Stimulated activated CD8-positive, alpha-beta memory T cell treated with anti-CD3 and anti-CD28 coated beads, Interleukin-4, amount 100 ng/mL, for 4 hours (primary cell): ENCODE data around the gene ITGB8.
"Not testable (repeated sequence)": the region's sequence is repeated elsewhere in the genome, so short reads cannot be mapped to it uniquely, and the experiment has no call there.

Experiments used
- DNase-seq, 2 donors: peaks; one replicate each; pipeline ENCODE4 v3.0.0-alpha.2; 2020; ENCODE audit warnings: low read depth in 2 of 2, low spot score in 1 of 2

The ITGB8 gene

DNA sequence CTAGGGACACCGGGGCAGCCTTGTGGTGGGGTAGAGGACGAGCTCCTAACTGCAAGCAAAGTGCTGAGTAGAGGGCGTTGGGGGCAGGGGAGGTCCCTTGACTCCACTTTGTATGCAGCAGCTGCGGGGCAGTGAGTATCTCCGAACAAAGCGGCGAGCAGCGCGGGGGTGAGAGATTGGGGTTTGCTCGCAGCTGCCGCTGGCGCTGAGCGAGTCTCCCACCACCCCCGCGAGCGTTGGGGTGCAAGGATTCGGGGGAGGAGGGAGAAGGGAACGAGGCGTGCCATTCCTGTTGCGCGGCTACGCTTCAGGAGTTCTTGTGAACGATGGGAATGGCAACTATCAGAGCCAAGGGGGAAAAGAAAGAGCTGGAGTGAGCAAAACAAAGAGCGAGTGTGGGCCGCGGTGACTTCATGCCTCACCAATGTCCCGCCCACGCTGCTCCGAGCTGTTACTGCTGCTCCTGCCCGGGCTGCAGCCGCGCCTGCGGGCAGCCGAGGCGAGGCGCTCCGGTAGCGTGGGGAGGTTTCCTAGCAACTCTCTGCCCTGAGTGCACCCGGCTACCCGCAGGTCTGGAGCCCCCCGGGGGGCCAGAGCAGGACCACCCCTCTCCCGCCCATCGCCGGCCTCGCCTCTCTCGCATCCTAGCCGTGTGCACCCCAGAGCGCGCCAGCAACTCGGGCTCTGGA lies at the start of gene ITGB8:
Gene ITGB8, plus strand, starts transcription at position 662 of the 689 bp plus-strand sequence. CDS start 907 bp downstream, outside the sequence.
- no peak for DNase-seq

DNA sequence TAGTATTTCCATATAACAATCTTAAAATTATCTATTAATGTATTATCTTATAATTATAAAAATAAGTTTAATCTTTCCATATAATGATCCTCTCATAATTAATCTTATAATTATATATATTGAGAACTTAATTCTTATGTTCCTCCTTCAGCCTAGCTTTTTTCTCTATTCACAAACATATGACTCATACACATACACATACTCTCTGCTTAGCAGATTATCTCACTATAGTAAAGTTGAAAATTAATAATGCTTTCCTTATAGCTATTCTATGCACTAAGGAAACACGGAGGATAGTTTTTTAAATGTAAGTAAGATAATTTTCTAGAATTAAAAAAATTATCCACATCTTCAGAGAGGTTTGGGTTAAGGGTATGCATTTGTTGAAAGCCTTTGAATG lies 47.7 kb upstream of the ITGB8 start:
- DNase-seq = no peak

DNA sequence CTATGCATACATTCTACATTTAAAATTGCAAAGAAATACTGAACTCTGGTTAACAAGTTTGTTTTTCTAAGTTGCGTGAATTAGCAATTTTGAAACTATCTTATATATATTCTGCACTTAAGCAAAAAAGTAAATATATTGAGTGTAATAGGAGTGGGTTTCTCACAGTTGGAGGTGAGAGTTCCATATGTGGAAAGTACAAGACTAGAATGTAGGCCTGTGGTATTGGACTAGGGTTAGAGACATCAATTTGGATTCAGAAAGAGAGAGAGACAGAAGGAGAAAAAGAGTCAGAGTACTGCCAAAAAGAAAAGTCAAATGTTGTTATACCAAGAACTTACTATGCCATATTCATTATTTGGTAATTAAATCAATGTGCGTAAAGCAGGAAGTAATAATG lies 47.3 kb upstream of the ITGB8 start:
- no peak for DNase-seq

DNA sequence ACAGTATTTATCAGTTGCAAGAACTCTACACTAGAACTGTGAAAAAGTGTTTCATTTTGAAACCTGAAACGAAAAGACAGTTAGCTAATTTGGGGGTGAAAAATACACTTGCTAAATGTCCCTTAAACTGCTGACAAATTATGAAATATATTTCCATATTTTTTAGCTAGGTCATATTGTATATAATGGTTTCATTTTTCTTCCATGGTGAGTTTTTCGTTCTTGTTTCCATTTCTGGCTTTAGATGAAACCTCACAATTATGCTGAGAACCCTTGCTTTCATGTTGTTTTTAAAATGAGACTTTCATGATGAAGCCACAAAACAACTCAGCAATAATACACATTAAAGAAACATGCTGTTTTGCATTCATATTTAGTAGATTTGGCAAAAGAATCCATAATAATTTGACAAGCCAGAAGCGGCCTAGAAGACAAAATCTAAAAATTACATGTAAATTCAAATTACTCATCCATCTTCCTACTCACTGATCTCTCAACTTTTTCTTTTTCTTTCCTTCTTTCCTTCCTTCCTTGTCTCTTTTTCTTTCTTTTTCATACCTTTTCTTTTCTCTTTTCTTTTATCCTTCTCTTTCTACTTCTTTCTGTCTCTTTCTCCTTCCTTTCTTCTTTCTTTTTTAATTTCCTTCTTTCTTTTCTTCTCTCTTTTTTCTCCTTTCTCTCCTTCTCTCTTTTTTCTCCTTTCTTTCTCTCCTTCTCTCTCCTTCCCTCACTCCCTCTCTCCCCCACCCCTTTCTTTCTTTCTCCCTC lies 46.5 kb upstream of the ITGB8 start:
- no peak for DNase-seq

DNA sequence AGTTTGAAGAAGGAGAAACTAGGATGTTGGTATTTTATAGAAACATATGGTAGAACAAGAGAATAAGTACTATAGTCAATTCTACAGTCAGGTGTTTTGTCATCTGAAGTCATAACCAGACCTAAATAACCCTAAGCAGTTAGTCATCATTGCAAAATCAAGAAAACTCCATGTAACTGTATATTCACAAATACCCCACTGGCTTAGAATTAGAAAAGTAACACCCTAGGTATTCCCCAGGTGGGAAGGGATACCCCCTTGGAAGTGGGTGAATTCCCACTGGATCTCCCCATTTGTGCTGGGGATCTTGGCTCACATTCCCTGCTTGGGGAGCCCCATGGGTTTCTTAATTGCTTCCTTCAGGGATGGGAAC lies 45.9 kb upstream of the ITGB8 start:
- DNase-seq = no peak

DNA sequence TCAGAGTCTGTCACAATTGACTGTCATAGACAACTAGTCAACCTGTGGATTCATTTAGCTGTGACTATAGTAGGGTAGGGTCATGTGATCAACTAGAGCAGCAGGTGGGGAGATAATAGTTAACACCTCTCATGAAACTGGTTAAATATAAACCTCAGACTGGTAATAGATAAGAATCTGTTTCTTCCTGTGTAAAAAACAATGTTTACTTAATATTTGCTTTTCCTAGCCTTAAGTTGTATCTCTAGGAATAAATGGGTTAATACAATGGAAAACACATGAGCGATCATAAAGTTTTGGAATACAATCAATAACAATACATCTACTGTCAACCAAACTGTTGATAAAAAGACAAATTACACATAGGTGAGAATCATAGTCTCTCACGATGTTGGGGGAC lies 43.4 kb upstream of the ITGB8 start:
- DNase-seq = no peak

DNA sequence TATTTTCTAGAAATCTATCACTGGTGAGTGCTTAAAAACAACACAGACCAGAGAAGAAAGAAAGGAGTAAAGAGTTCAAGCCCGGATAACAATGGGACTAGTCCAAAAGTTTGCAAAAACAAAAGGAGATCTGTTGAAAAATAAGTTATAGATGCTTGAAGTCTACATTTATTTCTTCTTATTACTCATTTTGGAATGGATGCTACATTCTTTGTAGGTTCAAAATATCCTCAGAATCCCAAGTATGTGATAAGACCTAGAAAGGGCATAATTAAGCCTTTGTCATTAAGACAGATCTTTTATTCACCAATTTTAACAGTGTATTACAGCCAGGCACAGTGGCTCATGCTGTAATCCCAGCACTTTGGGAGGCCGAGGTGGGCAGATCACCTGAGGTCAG lies 42.7 kb upstream of the ITGB8 start:
- DNase-seq = no peak

DNA sequence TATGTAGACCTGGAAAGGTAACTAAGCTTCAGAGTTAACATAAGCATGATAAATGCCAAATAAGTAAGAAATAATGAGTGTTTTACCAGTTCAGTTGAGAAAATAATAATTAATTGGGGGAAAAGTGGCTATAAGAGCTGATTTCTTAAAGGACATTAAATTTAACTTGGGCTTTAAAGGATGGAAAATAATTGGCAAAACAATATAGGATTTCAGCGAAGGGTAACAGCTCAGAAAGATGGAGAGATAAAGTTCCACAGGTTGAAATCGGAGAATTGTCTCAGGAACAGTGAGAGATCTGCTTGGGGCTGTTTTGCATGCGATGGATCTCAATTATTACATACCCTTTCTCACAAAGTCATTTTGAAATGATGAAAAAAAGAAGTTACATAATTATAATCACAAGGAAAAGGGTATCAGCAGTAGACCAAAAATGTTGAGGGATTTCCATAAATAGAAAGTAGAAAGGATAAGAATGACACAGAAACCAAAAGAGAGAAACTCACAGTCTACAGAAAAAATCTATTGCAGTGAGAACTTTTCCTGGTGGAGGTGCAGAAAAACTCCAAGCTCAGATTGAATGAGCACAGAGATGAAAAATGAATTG lies 40.1 kb upstream of the ITGB8 start:
- no peak for DNase-seq

DNA sequence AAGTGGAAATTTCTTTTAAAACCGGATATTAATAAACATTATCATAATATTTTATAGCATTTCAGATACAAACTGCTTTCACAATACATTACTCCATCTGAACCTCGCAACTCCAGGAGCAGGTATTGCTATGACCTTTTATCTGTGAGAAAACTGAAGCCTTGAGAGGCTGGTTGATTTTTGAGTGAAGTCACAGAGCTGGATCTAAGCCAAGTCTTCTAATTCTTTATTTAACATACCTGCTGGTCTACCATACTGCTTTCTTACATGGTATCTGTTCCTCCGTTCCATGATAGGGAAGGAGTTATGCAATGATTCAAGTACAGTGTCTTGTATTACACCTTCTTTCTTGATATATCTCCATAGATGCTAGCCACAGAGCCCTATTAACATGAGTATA lies 37.4 kb upstream of the ITGB8 start:
- no peak for DNase-seq

DNA sequence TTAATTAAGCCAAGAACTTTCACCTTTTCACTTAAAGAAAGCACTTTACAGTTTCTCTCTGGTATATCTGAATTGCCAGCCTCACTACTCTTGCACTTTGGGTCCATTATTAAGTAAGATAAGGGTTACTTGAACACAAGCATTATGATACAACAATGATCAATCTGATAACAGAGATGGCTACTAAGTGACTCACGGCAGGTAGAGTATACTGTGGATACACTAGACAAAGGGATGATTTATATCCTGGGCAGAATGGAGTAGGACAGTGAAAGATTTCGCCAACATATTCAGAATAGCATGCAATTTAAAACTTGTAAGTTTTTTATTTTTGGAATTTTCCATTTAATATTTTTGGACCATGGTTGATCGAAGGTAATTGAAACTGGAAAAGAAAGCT lies 34.3 kb upstream of the ITGB8 start:
- DNase-seq = no peak

DNA sequence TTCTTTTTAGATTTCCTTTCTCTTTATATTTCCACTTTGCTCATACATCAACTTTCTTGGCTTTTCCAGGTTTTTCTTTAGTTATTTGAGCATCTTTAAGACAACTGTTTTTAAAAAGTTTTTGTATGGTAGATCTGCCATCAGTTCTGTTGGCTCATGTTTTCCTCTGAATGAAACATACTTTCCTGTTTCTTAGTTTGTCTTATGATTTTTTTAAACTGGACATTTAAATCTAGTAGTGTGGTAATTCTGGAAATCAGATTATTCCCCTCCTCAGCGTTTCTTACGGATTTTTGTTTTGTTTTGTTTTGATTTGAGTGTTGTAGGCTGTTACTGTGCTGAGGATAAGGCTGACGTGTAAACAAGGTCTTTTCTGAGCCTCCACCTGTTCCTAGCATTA lies 33.8 kb upstream of the ITGB8 start:
- DNase-seq = no peak

DNA sequence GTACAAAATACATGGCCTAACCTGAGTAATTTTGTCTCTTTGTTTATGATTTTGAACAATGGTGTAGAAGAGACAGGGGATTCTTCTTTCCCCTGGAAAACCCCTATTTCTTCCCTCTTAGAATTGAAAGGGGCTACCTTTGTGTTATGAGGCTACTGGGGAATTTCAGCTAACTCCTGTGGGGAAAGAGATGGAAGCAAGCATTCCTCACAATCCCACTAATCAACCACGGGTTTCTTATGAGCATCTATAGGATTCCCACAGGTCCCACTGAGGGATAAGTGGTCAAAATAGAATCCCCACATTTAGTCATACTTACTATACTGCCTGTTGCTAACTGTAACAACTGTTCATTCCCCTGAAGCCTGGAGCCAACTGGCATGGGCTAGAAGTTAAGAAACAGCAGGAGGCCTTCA lies 32.2 kb upstream of the ITGB8 start:
- DNase-seq = no peak

DNA sequence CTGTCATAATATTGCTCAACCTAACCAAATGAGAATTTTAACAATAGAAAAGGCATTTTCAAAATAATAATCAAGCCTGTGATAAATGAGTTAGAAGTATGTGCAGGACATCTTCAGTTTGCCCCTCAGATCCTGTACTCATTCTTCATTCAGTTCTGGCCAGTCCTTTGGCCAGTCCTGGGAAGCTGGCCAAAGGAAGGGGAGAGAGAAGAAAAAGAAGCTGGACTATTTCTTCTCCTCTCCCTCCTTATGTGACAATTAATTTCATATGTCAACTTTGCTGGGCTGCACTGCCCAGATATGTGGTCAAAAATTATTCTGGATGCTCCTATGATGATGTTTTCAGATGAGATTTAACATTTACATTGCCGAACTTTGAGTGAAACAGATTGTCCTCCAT lies 31.6 kb upstream of the ITGB8 start:
- no peak for DNase-seq

DNA sequence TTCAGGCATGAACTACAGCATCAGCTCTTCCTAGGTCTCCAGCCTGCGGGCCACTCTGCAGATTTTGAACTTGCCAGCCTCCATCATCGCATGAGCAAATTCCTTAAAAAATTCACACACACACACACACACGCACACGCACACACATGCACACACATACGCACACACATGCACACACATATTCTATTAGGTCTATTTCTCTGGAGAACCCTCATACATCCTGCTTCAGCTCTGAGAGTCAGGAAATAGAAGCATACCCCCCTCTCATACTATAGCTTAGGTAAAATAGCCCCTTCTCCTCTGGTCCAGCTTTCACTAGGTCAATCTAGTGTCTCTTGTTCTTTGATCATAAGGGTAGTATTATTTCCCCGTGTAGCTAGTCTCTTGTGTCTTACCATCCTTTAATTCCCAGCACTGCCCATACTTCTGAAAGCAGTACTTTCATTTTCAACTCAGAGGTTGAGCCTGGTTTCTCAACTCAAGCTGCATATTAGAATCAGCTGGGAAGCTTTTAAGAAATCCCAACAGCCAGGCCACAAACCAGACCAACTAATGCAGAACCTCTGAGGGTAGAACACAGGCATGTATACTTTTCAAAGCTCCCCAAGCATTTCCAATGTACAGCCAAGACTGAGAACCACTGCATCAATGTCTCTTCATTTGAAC lies 30.9 kb upstream of the ITGB8 start:
- no peak for DNase-seq

DNA sequence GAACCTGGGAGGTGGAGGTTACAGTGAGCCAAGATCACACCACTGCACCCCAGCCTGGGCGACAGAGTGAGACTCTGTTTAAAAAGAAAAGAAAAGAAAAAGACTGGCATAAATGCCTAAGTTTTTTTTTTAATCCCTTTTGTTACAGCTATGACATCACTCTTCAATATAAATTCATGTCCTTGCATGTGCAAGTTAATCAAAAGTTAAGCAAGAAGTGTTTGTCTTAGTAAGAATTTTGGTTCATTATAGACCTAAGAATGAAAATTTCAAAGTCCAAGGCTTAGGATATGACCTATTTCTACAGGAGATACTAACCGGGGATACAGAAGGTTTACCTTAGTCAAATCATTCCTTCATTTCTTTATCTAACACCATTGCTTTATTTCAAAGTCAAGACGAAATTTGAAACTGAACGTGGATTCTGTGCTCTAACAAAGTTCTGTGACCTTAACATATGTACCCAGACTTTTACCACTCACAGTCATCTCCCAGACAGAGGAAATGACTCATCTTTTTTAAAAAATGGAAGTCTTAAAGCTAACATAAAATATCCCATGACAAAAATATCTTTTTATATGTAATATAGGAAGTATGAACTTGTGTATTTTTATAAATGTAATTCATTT lies 29.3 kb upstream of the ITGB8 start:
- no peak for DNase-seq

DNA sequence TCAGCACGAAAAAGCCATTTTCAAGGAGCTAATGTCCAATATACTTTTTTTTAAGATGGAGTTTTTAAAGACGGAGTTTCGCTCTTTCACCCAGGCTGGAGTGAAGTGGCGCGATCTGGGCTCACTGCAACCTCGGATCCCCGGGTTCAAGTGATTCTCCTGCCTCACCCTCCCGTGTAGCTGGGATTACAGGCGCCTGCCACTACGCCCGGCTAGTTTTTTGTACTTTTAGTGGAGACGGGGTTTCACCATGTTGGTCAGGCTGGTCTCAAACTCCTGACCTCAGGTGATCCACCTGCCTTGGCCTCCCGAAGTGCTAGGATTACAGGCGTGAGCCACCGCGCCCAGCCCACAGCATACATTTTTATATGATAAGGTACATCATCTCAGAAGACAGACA lies 28.4 kb upstream of the ITGB8 start:
- DNase-seq = not testable (repeated sequence)

DNA sequence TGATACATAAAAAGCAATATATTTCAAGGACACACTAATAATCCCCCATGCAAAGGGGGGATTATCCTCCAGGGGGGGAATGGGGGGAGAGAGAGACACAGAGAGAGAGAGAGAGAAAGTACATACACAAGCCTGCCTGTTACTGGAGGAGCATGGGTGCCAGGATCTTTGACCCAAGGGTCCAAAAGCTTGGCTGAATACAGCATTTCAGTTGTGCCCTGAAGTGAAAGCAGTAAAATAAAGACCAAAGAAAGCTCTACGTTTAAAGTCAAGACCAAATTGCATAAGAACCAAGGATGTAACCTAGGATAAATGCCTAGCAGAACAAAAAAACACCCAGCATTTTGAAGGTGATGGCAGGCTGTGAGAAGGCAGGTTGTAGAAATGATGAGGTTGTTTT lies 27.8 kb upstream of the ITGB8 start:
- no peak for DNase-seq

DNA sequence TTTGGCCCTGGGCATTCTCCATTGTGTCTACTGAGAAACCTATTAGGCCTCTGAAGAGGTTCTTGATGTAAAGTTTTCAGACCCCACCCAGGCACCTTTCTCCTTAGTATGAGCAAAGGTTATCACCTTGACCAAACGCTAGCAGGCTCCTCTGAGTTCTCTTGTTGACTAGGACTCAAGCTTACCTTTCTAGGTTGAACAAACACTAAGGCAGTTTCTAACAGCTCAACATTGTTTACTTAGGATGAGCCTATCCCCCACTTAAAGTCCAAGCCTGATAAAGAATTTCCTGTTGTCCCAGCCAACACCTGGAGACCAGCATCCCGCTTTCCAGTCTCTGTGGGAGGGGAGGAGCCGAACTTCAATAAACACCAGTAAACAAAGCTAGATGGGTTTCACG lies 26.3 kb upstream of the ITGB8 start:
- no peak for DNase-seq

DNA sequence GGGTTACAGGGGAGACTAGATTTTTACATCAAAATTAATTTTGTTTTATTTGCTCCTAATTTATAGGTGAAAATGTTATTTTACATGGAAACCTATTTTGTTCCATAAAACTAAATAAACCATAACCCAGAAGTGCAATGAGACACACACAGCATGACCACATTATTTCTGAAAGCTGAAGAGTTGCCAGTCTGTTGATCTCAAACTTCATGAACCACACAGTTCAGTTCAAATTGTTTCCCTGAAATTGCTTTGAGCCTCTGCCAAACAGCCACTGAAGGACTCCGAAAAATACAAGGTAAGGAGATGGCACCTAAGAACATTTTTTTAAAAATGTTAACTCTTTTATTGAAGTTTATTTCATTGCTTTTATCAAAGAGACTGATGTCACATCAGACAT lies 25.0 kb upstream of the ITGB8 start:
- no peak for DNase-seq

DNA sequence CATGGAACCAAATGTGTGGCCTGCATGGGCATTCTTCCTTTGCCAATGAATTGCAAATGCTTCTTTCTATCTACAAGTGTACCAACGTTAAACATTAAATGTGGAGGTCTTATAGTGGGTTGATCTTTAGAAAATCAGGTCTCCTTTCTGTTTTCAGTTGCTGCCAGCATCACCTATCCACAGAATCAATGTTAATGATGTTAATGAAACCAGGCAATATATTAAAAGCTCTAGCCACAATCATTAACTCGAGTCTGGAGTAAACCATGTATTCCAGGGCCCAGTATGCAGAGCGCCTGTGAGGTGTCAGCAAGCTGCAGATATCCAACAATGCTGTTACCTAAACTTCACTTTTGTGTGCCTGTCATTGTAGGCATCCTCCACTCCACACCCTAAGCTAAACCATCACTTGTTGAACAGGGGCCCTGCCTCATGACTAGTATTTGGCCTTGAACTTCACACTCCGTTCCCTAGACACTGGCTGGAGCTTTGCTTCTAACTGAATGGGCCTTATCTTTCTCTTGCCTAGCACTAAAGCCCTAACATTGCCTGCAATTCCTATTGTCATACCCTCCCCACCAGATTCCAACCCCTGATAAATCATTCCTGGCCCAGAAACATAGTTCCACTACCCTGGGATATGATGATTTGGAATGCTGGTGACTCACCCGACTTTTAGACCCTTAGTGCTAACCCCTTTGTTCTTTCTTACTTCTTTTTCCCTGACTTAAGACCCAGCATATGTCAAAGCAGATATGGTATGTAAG lies 24.3 kb upstream of the ITGB8 start:
- DNase-seq = no peak

DNA sequence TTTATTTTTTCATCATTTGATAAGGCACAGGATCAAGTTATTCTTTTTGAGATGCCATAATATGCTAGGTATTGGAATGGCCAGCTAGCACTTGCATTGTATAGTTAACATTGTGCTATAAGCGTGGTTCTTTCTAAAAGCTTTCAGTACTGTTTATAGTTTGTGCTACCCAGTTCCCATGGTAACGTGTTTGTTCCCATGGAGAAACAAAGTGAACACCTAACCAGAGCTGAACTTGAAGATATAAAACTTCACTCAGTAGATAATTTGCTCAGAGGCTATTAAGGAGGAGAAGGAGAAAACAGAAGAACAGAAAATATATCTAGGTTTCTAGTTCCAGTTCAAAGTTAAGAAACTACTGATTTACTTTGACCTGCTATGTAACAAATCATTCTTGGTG lies 23.6 kb upstream of the ITGB8 start:
- DNase-seq = no peak
